ENCODE measurements around the gene ABCA7. TPM values are rescaled to one million over a fixed set of nuclear protein-coding genes. Genes with fewer than 3 reads are reported as not detected.

Gene ABCA7
- total and polyA plus RNA-seq, 3 donors from 2014 or later: 7.3 to 14.6 (median 12.1) TPM

GRCh38 chr19:1055886-1056620, 16.1 kb downstream of the ABCA7 start:
- H3K4me3 ChIP-seq: no peak overlapping the region
- H3K9me3 ChIP-seq: no peaks in the 10 kb centered on the region
- no peaks in the 10 kb centered on the region for H3K27me3 ChIP-seq
- 95 to 97% methylated on average over 13 to 20 of the region's 20 CpGs for WGBS, 2 donors
- no peaks in the 10 kb centered on the region for H3K4me1 ChIP-seq
- TF ChIP-seq POLR2A (IDR thresholded peaks at IDR 0.05): no peak
- TF ChIP-seq CTCF (IDR thresholded peaks at IDR 0.05): no peak
- intact Hi-C loops (cut with DNase I; ENCODE audit: low total_unique reads): no loop called here
- no peak for DNase-seq
- H3K27ac ChIP-seq: no peak overlapping the region
- H3K36me3 ChIP-seq (ENCODE audit: low read depth, missing control alignments): no peaks in the 10 kb centered on the region

- Histone ChIP-seq H3K36me3 (ENCODE audit: low read depth, missing control alignments) (no peaks in the 10 kb centered on the region), H3K27me3 (no peaks in the 10 kb centered on the region), H3K4me3 (no peak overlapping the region), H3K27ac (no peak overlapping the region), H3K9me3 (no peaks in the 10 kb centered on the region), H3K4me1 (no peaks in the 10 kb centered on the region)
- WGBS, 2 donors: 50 to 51% methylated on average over 3 of the region's 3 CpGs
- TF ChIP-seq POLR2A (IDR thresholded peaks at IDR 0.05): no peak
- no peak for TF ChIP-seq CTCF (IDR thresholded peaks at IDR 0.05)
- intact Hi-C loops (cut with DNase I; ENCODE audit: low total_unique reads): no loop called here
- no peak for DNase-seq
Observed at GRCh38 chr19:1057176-1057855, 17.4 kb downstream of the ABCA7 start.

- Histone ChIP-seq H3K36me3 (ENCODE audit: low read depth, missing control alignments) (no peaks in the 10 kb centered on the region), H3K9me3 (no peaks in the 10 kb centered on the region), H3K27me3 (no peaks in the 10 kb centered on the region), H3K4me1 (no peaks in the 10 kb centered on the region), H3K27ac (no peak overlapping the region), H3K4me3 (no peak overlapping the region)
- intact Hi-C loops (cut with DNase I; ENCODE audit: low total_unique reads): no loop called here
- no peak for DNase-seq
- WGBS, 2 donors: 94 to 96% methylated on average over 5 of the region's 5 CpGs
- TF ChIP-seq CTCF (IDR thresholded peaks at IDR 0.05) (no peak), POLR2A (IDR thresholded peaks at IDR 0.05) (no peak)
Observed at GRCh38 chr19:1058112-1058511, 18.2 kb downstream of the ABCA7 start.

- H3K9me3 ChIP-seq: no peaks in the 10 kb centered on the region
- WGBS, 2 donors: 78 to 85% methylated on average over 5 of the region's 5 CpGs
- H3K36me3 ChIP-seq (ENCODE audit: low read depth, missing control alignments): no peaks in the 10 kb centered on the region
Observed at GRCh38 chr19:1060689-1061088, 20.8 kb downstream of the ABCA7 start.

More at GRCh38 chr19:1060689-1061088, 20.8 kb downstream of the ABCA7 start:
- intact Hi-C loops (cut with DNase I; ENCODE audit: low total_unique reads): no loop called here
- Histone ChIP-seq H3K27me3 (no peaks in the 10 kb centered on the region), H3K27ac (no peak overlapping the region), H3K4me1 (no peaks in the 10 kb centered on the region), H3K4me3 (no peak overlapping the region)
- TF ChIP-seq POLR2A (IDR thresholded peaks at IDR 0.05): no peak
- no peak for TF ChIP-seq CTCF (IDR thresholded peaks at IDR 0.05)
- DNase-seq: no peak

All from testis (tissue), 3 donors.